ENCODE results near the gene IFRD2.
"Not testable (repeated sequence)": the region's sequence is repeated elsewhere in the genome, so short reads cannot be mapped to it uniquely, and the experiment has no call there.

The IFRD2 gene

GRCh38 chr3:50251220-50251619 lies 41.0 kb downstream of the IFRD2 start:
- DNase-seq (ENCODE audit: low spot score): peak; percentile 36

- no peak for DNase-seq (ENCODE audit: low spot score)
Observed at GRCh38 chr3:50250514-50250913, 41.7 kb downstream of the IFRD2 start.

GRCh38 chr3:50249457-50249856 lies 42.8 kb downstream of the IFRD2 start:
- no peak for DNase-seq (ENCODE audit: low spot score)

GRCh38 chr3:50248387-50248786 lies 43.8 kb downstream of the IFRD2 start:
- DNase-seq (ENCODE audit: low spot score): no peak

GRCh38 chr3:50246517-50246954 lies 45.7 kb downstream of the IFRD2 start:
- DNase-seq (ENCODE audit: low spot score): peak; percentile 90

GRCh38 chr3:50245831-50246516 lies 46.3 kb downstream of the IFRD2 start:
- DNase-seq (ENCODE audit: low spot score): peak; percentile 92

GRCh38 chr3:50245251-50245745 lies 46.9 kb downstream of the IFRD2 start:
- no peak for DNase-seq (ENCODE audit: low spot score)

- DNase-seq (ENCODE audit: low spot score): not testable (repeated sequence)
Observed at GRCh38 chr3:50244813-50245212, 47.4 kb downstream of the IFRD2 start.

- no peak for DNase-seq (ENCODE audit: low spot score)
Observed at GRCh38 chr3:50243543-50243895, 48.7 kb downstream of the IFRD2 start.

- peak; percentile 45 for DNase-seq (ENCODE audit: low spot score)
Observed at GRCh38 chr3:50242851-50243542, 49.2 kb downstream of the IFRD2 start.

GRCh38 chr3:50242381-50242770 lies 49.9 kb downstream of the IFRD2 start:
- DNase-seq (ENCODE audit: low spot score): peak; percentile 47

GRCh38 chr3:50241713-50242380 lies 50.4 kb downstream of the IFRD2 start:
- no peak for DNase-seq (ENCODE audit: low spot score)

- no peak for DNase-seq (ENCODE audit: low spot score)
Observed at GRCh38 chr3:50241163-50241562, 51.1 kb downstream of the IFRD2 start.

GRCh38 chr3:50239649-50240048 lies 52.6 kb downstream of the IFRD2 start:
- no peak for DNase-seq (ENCODE audit: low spot score)

- DNase-seq (ENCODE audit: low spot score): peak; percentile 32
Observed at GRCh38 chr3:50238549-50239026, 53.6 kb downstream of the IFRD2 start.

- DNase-seq (ENCODE audit: low spot score): peak; percentile 92
Observed at GRCh38 chr3:50237754-50238548, 54.3 kb downstream of the IFRD2 start.

All from activated CD4-positive, alpha-beta T cell treated with anti-CD3 and anti-CD28 coated beads, Interleukin-2, Interleukin-4, amounts not matched to agents 100 ng/mL and 50 ng/mL, durations not matched to agents 16 hours and 8 hours (primary cell).